HepG2 (cell line): ENCODE data around the gene MYO18A. TPM values are rescaled to one million over a fixed set of nuclear protein-coding genes. Genes with fewer than 3 reads are reported as not detected.

ENCODE experiments used
- ATAC-seq: fragments of 200-7000 bp; cut with Tn5 transposase; 3 replicates; pipeline ENCODE4 v1.9.1; 2020; ENCODE audit warnings: mild to moderate bottlenecking, moderate library complexity
- BruUV-seq: library from RNA; stranded (reverse); fragments of 400-500 nt; replicated peaks from 2 replicates; lab custom pipeline; 2021; lab: Mats Ljungman, UMichigan
- CTCF ChIA-PET: fragments of 300-600 bp; formaldehyde crosslinking; extraction: SDS; loops from one replicate; lab custom pipeline; 2021; ENCODE audit warnings: low total read pairs, inconsistent platforms, low intra/inter-chr PET ratio; lab: Yijun Ruan, JAX
- POLR2A ChIA-PET: fragments of 350-600 bp; sonication (Branson Sonifier 250); formaldehyde crosslinking; loops from one replicate; lab custom pipeline; 2020; ENCODE audit warnings: antibody characterized with exemption, inconsistent platforms; lab: Yijun Ruan, JAX
- DNase-seq: peaks from one replicate; pipeline ENCODE4 v3.0.0-alpha.2; 2015; ENCODE audit warnings: low spot score
- FAIRE-seq: peaks from 3 replicates; lab custom pipeline; 2011; peaks lifted over from hg19 to GRCh38; lab: Jason Lieb, UNC
- H2AFZ ChIP-seq: one replicate; pipeline ENCODE4 v1.6.1; 2011; ENCODE audit warnings: low read length, inconsistent platforms
- H3K27ac ChIP-seq: fragments of 300-600 bp; 3 replicates; pipeline ENCODE4 v1.8.0; 2011; ENCODE audit warnings: mixed run types, mild to moderate bottlenecking, mixed read lengths, low read length, inconsistent platforms; ENCODE audit not compliant: insufficient read depth; ENCODE audit errors: extremely low read length
- H3K27me3 ChIP-seq, 2 experiments: fragments of 200-600 bp in 1 of 2; 2 replicates in 1 of 2; 3 replicates in 1 of 2; pipeline versions ENCODE4 v1.6.0 to v1.8.0; 2011; ENCODE audit warnings: low read length in 2 of 2, mild to moderate bottlenecking in 2 of 2, moderate library complexity in 2 of 2, inconsistent platforms in 1 of 2; ENCODE audit not compliant: insufficient read depth in 2 of 2, control insufficient read depth in 1 of 2
- H3K36me3 ChIP-seq, 2 experiments: fragments of 200-600 bp in 1 of 2; replicated peaks in 1 of 2; 2 replicates in 1 of 2; 3 replicates in 1 of 2; pipeline versions ENCODE4 v1.5.1 to v1.8.0; 2011; ENCODE audit warnings: low read length in 2 of 2, inconsistent platforms in 1 of 2; ENCODE audit not compliant: insufficient read depth in 2 of 2, control insufficient read depth in 1 of 2
- H3K4me1 ChIP-seq: 2 replicates; pipeline ENCODE4 v1.5.1; 2012; ENCODE audit warnings: low read length, inconsistent platforms; ENCODE audit not compliant: insufficient read depth
- H3K4me2 ChIP-seq: 2 replicates; pipeline ENCODE4 v1.6.0; 2011; ENCODE audit warnings: low read depth, low read length, inconsistent platforms
- H3K4me3 ChIP-seq, 3 experiments: fragments of 200-600 bp in 1 of 3; sonication (generic), shearing (Covaris generic) in 1 of 3; replicated peaks in 1 of 3; 2 replicates each; pipeline ENCODE4 v1.5.1; 2011 to 2016; ENCODE audit warnings: low read length in 3 of 3, inconsistent platforms in 2 of 3, low read depth in 2 of 3, mild to moderate bottlenecking in 2 of 3, control low read depth in 1 of 3, mixed read lengths in 1 of 3; ENCODE audit not compliant: insufficient read depth in 1 of 3
- H3K79me2 ChIP-seq: one replicate; pipeline ENCODE4 v1.6.1; 2011; ENCODE audit warnings: low read length, inconsistent platforms; ENCODE audit not compliant: insufficient read depth
- H3K9ac ChIP-seq: 2 replicates; pipeline ENCODE4 v1.6.0; 2011; ENCODE audit warnings: mild to moderate bottlenecking, low read depth, low read length, inconsistent platforms; ENCODE audit not compliant: insufficient read depth
- H3K9me3 ChIP-seq: 2 replicates; pipeline ENCODE4 v1.5.1; 2012; ENCODE audit warnings: mild to moderate bottlenecking, low read length
- H4K20me1 ChIP-seq: 2 replicates; pipeline ENCODE4 v1.6.0; 2011; ENCODE audit warnings: inconsistent platforms, mild to moderate bottlenecking, low read length, moderate library complexity; ENCODE audit not compliant: insufficient read depth
- FOXA3 ChIP-seq: IDR thresholded peaks from 2 replicates; pipeline ENCODE4 v1.6.1; 2016; ENCODE audit warnings: missing genetic modification reagents, missing compliant biosample characterization
- PATZ1 ChIP-seq: sonication (generic); formaldehyde crosslinking; IDR thresholded peaks from 2 replicates; pipeline ENCODE4 v1.4.0; 2020; ENCODE audit warnings: missing genetic modification reagents
- TCF7L2 ChIP-seq: IDR thresholded peaks from 2 replicates; pipeline ENCODE4 v1.6.1; 2011; ENCODE audit warnings: mild to moderate bottlenecking, low read depth, low read length, moderate library complexity
- WGBS: methylation state at CpG from one replicate; pipeline ENCODE4 v1.1.6; 2017; ENCODE audit warnings: low lambda C conversion rate; 5-methylcytosine and 5-hydroxymethylcytosine counted together
- in situ Hi-C: cut with HindIII; loops from 2 replicates; pipeline ENCODE4 v1.10.0; 2017; ENCODE audit warnings: low pct_unique_long_range_greater_than_20kb; ENCODE audit not compliant: extremely low pct_ligation_motif_present
- intact Hi-C: fragments of 100-400 bp; cut with micrococcal nuclease; formaldehyde crosslinking; loops from one replicate; pipeline ENCODE4 v1.10.0; 2022; ENCODE audit not compliant: unreplicated experiment
- polyA plus RNA-seq, 8 experiments: library from polyadenylated mRNA; depleted of rRNA in 3 of 8; stranded (reverse) in 7 of 8; unstranded in 1 of 8; fragments of >200 nt; fragmentation: Illumina TruSeq in 4 of 8; extraction: Trizol in 4 of 8; gene quantifications; 2 replicates each; pipeline versions ENCODE4 v1.2.1 to v1.2.3, GENCODE V29; 2011 to 2016; ENCODE audit warnings: low read depth in 4 of 8, missing spikeins in 1 of 8, mixed read lengths in 1 of 8; ENCODE audit not compliant: insufficient read depth in 1 of 8
- total RNA-seq, 5 experiments: library from RNA; depleted of rRNA; stranded (reverse); fragments of >200 nt; fragmentation: Illumina TruSeq; extraction: Trizol; gene quantifications; 2 replicates each; pipeline ENCODE4 v1.2.3, GENCODE V29; 2016; ENCODE audit warnings: low read depth in 1 of 5

Gene MYO18A
- total and polyA plus RNA-seq, 2 of the 13 experiments (the other 11 are each of a cell fraction or from before 2014, with no cell fraction given) = 16.8 to 24.8 TPM

- 93% methylated on average over 9 of the region's 9 CpGs for WGBS
- intact Hi-C loops = no loop called here
- no peaks in the 10 kb centered on the region for H3K9me3 ChIP-seq
- no peak overlapping the region for H3K27ac ChIP-seq
- H3K79me2 ChIP-seq = peaks cover 2% of the 10 kb centered on the region
- H3K4me2 ChIP-seq = no peak overlapping the region
- H3K4me1 ChIP-seq = peaks cover 29% of the 10 kb centered on the region
- H4K20me1 ChIP-seq = peaks cover 28% of the 10 kb centered on the region; the same call in 1 of the 2 replicates
- H2AFZ ChIP-seq = no peak overlapping the region
- POLR2A ChIA-PET = interaction anchor here (1.6 kb wide), 1 partner anchor 17 kb away, joined by 4 read pairs; no protein-coding TSS in a partner anchor
- H3K36me3 ChIP-seq = peaks cover 11 to 30% of the 10 kb centered on the region in 2 experiments
- no peak for DNase-seq
- TF ChIP-seq TCF7L2 = no peak
- BruUV-seq = no TSS peak
- CTCF ChIA-PET = no interaction called here
- no peak overlapping the region for H3K4me3 ChIP-seq
- no peaks in the 10 kb centered on the region for H3K27me3 ChIP-seq
- H3K9ac ChIP-seq = no peak overlapping the region
- no peak for FAIRE-seq
- in situ Hi-C loops = no loop called here
- ATAC-seq = no peak
Measured at GRCh38 chr17:29131814-29132682, 48.1 kb downstream of the MYO18A start.

GRCh38 chr17:29129731-29130130 is 50.5 kb downstream of the MYO18A start:
- in situ Hi-C loops (no loop called here), intact Hi-C loops (no loop called here)
- Histone ChIP-seq H3K27ac (no peak overlapping the region), H3K4me2 (no peak overlapping the region), H3K4me3 (no peak overlapping the region), H3K36me3 (peaks cover 11 to 28% of the 10 kb centered on the region in 2 experiments), H3K9ac (no peak overlapping the region), H3K27me3 (no peaks in the 10 kb centered on the region), H3K9me3 (no peaks in the 10 kb centered on the region), H4K20me1 (peaks cover 32% of the 10 kb centered on the region; the same call in 1 of the 2 replicates), H3K4me1 (peaks cover 16% of the 10 kb centered on the region), H2AFZ (no peak overlapping the region), H3K79me2 (peaks cover 2% of the 10 kb centered on the region)
- no peak for TF ChIP-seq PATZ1 (CRISPR knock-in tag)
- TF ChIP-seq FOXA3 = no peak
- WGBS = 100% methylated on average over 3 of the region's 4 CpGs
- DNase-seq (no peak), FAIRE-seq (no peak), ATAC-seq (no peak)
- ChIA-PET POLR2A (no interaction called here), CTCF (no interaction called here)
- BruUV-seq = no TSS peak
